ENCODE results near the gene DLK2.

- TF ChIP-seq CTCF (IDR thresholded peaks at IDR 0.05) (no peak), EP300 (IDR thresholded peaks at IDR 0.05) (no peak), POLR2A (IDR thresholded peaks at IDR 0.05) (no peak), POLR2AphosphoS5 (IDR thresholded peaks at IDR 0.05) (no peak)
These were observed 28.4 kb downstream of the DLK2 start for GRCh38 chr6:43426928-43427405.
